ENCODE measurements around the gene ATP13A5.

GRCh38 chr3:193317682-193318300 is 60.8 kb downstream of the ATP13A5 start:
- TF ChIP-seq EP300 (IDR thresholded peaks at IDR 0.05; ENCODE audit: borderline replicate concordance) = peak; percentile 65; the same call in 1 of the 2 replicates
- no peak for TF ChIP-seq RAD21 (IDR thresholded peaks at IDR 0.05; ENCODE audit: low read depth)
- TF ChIP-seq REST (IDR thresholded peaks at IDR 0.05; ENCODE audit: low read depth) = no peak

All from Ishikawa (cell line).